Inferior parietal cortex (tissue), 1 donor: ENCODE results near the gene ZNF524.
"Not testable (repeated sequence)": the region's sequence is repeated elsewhere in the genome, so short reads cannot be mapped to it uniquely, and the experiment has no call there.

Source experiments
- DNase-seq: peaks from one replicate; pipeline ENCODE4 v3.0.0-alpha.2; 2016; ENCODE audit errors: extremely low spot score

The ZNF524 gene

GRCh38 chr19:55581145-55581822 lies 18.8 kb upstream of the ZNF524 start:
- DNase-seq: no peak

GRCh38 chr19:55581823-55582223 lies 18.3 kb upstream of the ZNF524 start:
- peak; percentile 5 for DNase-seq

- not testable (repeated sequence) for DNase-seq
These were observed 17.8 kb upstream of the ZNF524 start for GRCh38 chr19:55582284-55582683.

GRCh38 chr19:55583897-55584296 lies 16.2 kb upstream of the ZNF524 start:
- not testable (repeated sequence) for DNase-seq

- no peak for DNase-seq
These were observed 15.2 kb upstream of the ZNF524 start for GRCh38 chr19:55584871-55585270.

- no peak for DNase-seq
These were observed 14.3 kb upstream of the ZNF524 start for GRCh38 chr19:55585658-55586339.

GRCh38 chr19:55586976-55587668 lies 13.0 kb upstream of the ZNF524 start:
- DNase-seq: peak; percentile 86

- no peak for DNase-seq
These were observed 11.3 kb upstream of the ZNF524 start for GRCh38 chr19:55588738-55589137.

- DNase-seq: no peak
These were observed 10.0 kb upstream of the ZNF524 start for GRCh38 chr19:55590109-55590508.

- no peak for DNase-seq
These were observed 9.5 kb upstream of the ZNF524 start for GRCh38 chr19:55590617-55591016.

- no peak for DNase-seq
These were observed 8.5 kb upstream of the ZNF524 start for GRCh38 chr19:55591555-55591954.

GRCh38 chr19:55592391-55593090 lies 7.5 kb upstream of the ZNF524 start:
- no peak for DNase-seq

GRCh38 chr19:55593096-55593772 lies 6.9 kb upstream of the ZNF524 start:
- no peak for DNase-seq

- DNase-seq: no peak
These were observed 5.0 kb upstream of the ZNF524 start for GRCh38 chr19:55594996-55595545.

- DNase-seq: no peak
These were observed 3.8 kb upstream of the ZNF524 start for GRCh38 chr19:55596304-55596703.

- DNase-seq: no peak
These were observed 2.6 kb upstream of the ZNF524 start for GRCh38 chr19:55597501-55597921.

GRCh38 chr19:55598034-55598433 lies 2.1 kb upstream of the ZNF524 start:
- no peak for DNase-seq

GRCh38 chr19:55598719-55599467 lies 1.2 kb upstream of the ZNF524 start:
- peak; percentile 79 for DNase-seq

- peak; percentile 96 for DNase-seq
These were observed 633 bp upstream of the ZNF524 start, which contains the start of gene FIZ1 for GRCh38 chr19:55599468-55599841. Gene FIZ1 (minus strand): TSS chr19:55599517. CDS start chr19:55597865, 1,652 bp downstream.

- no peak for DNase-seq
These were observed 557 bp downstream of the ZNF524 start for GRCh38 chr19:55600662-55601028.

GRCh38 chr19:55601084-55601483 lies 996 bp downstream of the ZNF524 start:
- no peak for DNase-seq
